ENCODE data around the gene SLC15A1. TPM values are rescaled to one million over a fixed set of nuclear protein-coding genes. Genes with fewer than 3 reads are reported as not detected.

Gene SLC15A1
- total RNA-seq, 2 donors from 2014 or later = 7.8 to 12.2 TPM

DNA sequence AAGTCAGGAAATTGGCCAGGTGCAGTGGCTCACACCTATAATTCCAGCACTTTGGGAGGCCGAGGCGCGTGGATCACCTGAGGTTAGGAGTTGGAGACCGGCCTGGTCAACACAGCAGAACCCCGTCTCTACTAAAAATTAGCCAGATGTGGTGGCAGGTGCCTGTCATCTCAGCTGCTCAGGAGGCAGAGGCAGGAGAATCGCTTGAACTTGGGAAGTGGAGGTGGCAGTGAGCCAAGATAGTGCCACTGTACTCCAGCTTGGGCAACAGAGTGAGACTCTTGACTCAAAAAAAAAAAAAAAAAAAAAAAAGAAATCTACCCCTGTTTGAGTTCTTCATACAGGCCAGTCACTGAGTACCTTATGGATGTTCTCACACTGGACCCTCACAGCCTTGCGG is 42.0 kb downstream of the SLC15A1 start:
- Histone ChIP-seq H3K27ac (no peak overlapping the region), H3K4me1 (no peaks in the 10 kb centered on the region), H3K27me3 (no peaks in the 10 kb centered on the region), H3K4me3 (no peak overlapping the region), H3K9me3 (no peaks in the 10 kb centered on the region), H3K36me3 (replicated peaks in 1 of 2; ENCODE audit: insufficient read depth in 1 of 2, low read depth in 2 of 2) (no peaks in the 10 kb centered on the region)
- no peak for DNase-seq
- WGBS, 2 donors = 84 to 86% methylated on average over 7 of the region's 7 CpGs
- TF ChIP-seq, protein P1, sequence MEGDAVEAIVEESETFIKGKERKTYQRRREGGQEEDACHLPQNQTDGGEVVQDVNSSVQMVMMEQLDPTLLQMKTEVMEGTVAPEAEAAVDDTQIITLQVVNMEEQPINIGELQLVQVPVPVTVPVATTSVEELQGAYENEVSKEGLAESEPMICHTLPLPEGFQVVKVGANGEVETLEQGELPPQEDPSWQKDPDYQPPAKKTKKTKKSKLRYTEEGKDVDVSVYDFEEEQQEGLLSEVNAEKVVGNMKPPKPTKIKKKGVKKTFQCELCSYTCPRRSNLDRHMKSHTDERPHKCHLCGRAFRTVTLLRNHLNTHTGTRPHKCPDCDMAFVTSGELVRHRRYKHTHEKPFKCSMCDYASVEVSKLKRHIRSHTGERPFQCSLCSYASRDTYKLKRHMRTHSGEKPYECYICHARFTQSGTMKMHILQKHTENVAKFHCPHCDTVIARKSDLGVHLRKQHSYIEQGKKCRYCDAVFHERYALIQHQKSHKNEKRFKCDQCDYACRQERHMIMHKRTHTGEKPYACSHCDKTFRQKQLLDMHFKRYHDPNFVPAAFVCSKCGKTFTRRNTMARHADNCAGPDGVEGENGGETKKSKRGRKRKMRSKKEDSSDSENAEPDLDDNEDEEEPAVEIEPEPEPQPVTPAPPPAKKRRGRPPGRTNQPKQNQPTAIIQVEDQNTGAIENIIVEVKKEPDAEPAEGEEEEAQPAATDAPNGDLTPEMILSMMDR (IDR thresholded peaks at IDR 0.05) = no peak
- no peak for TF ChIP-seq POLR2A (IDR thresholded peaks at IDR 0.05)
- no peak for ATAC-seq
- intact Hi-C loops (cut with DNase I) = no loop called here

DNA sequence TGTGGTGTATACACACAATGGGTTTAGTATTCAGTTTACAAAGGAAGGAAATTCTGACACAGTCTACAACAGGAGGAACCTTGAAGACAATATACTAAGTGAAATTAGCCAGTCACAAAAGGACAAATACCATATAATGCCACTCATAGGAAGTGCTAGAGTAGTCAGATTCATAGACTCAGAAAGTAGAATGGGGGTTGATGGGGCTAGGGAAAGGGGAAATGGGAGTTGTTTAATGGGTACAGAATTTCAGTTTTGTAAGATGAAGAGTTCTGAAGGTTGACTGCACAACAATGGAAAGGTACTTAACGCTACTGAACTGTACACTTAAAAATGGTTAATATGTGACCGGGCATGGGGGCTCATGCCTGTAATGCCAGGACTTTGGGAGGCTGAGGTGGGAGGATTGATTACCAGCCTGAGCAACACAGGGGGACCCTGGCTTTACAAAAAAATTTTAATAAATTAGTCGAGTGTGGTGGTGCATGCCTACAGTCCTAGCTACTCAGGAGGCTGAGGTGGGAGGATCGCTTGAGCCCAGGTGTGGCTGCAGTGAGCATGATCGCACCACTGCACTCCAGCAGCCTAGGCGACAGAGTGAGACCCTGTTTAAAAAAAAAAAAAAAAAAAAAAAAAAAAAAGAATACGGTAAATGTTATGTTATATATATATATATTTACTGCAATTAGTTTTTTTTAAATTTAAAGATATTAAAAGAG is 45.0 kb downstream of the SLC15A1 start:
- no peaks in the 10 kb centered on the region for H3K4me1 ChIP-seq
- no peaks in the 10 kb centered on the region for H3K9me3 ChIP-seq
- TF ChIP-seq, protein P1 (IDR thresholded peaks at IDR 0.05) = no peak
- no peak for TF ChIP-seq POLR2A (IDR thresholded peaks at IDR 0.05)
- no peaks in the 10 kb centered on the region for H3K36me3 ChIP-seq (replicated peaks in 1 of 2; ENCODE audit: insufficient read depth in 1 of 2, low read depth in 2 of 2)
- no peak overlapping the region for H3K27ac ChIP-seq
- WGBS, 2 donors = 91 to 93% methylated on average over 7 of the region's 7 CpGs
- DNase-seq (no peak), ATAC-seq (no peak)
- no peaks in the 10 kb centered on the region for H3K27me3 ChIP-seq
- intact Hi-C loops (cut with DNase I) = no loop called here
- no peak overlapping the region for H3K4me3 ChIP-seq

DNA sequence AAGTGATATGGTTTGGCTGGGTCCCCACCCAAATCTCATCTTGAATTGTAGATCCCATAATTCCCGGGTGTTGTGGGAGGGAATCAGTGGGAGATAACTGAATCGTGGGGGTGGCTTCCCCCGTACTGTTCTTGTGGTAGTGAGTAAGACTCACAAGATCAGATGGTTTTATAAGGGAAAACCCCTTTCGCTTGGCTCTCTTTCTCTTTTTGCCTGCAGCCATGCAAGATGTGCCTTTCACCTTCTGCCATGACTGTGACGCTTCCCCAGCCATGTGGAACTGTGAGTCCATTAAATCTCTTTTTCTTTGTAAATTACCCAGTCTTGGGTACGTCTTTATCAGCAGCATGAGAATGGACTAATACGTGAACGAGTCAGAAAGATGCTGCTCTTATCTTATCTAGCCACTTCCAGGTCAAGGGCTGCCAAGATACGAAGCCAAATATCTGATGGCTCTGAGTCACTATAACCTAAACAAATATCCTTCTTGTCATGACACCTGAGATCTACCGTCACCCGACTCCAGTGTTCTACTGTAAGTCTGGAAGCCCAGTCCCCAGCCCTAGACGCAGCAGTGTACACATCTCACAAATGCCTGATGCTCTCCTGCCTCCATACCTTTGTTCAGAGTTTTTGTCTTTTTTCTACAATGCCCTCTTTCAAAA is 45.9 kb downstream of the SLC15A1 start:
- Histone ChIP-seq H3K4me3 (no peak overlapping the region), H3K27me3 (no peaks in the 10 kb centered on the region), H3K36me3 (replicated peaks in 1 of 2; ENCODE audit: insufficient read depth in 1 of 2, low read depth in 2 of 2) (no peaks in the 10 kb centered on the region), H3K27ac (no peak overlapping the region), H3K9me3 (no peaks in the 10 kb centered on the region), H3K4me1 (no peaks in the 10 kb centered on the region)
- DNase-seq = no peak
- intact Hi-C loops (cut with DNase I) = no loop called here
- 47 to 56% methylated on average over 12 of the region's 12 CpGs for WGBS, 2 donors
- no peak for TF ChIP-seq POLR2A (IDR thresholded peaks at IDR 0.05)
- TF ChIP-seq, protein P1 (IDR thresholded peaks at IDR 0.05) = no peak
- ATAC-seq = no peak

DNA sequence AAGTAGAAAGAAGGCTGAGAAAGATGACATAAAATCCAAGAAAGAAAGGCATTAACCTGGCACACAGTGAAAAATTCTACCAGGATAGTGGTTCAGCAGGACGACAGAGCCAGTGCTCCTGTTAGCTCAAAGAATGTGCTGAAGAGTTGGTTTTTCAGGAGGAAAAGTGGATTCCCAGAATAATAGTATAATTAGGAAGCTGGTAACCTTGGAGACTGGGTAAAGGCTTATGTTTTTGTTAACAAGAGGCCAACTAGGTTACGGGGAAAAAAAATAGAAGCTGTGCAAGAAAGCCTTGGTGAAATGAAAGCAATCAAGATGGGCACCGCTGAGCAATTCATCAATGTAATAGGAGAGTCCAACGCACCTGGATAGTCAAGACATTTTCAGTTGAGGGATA is 54.7 kb downstream of the SLC15A1 start:
- Histone ChIP-seq H3K4me1 (no peaks in the 10 kb centered on the region), H3K4me3 (no peak overlapping the region), H3K27ac (no peak overlapping the region), H3K27me3 (no peaks in the 10 kb centered on the region), H3K36me3 (replicated peaks in 1 of 2; ENCODE audit: insufficient read depth in 1 of 2, low read depth in 2 of 2) (no peaks in the 10 kb centered on the region), H3K9me3 (no peaks in the 10 kb centered on the region)
- TF ChIP-seq, protein P1 (IDR thresholded peaks at IDR 0.05) = no peak
- no peak for TF ChIP-seq POLR2A (IDR thresholded peaks at IDR 0.05)
- WGBS, 2 donors = 50 to 53% methylated on average over 4 of the region's 4 CpGs
- intact Hi-C loops (cut with DNase I) = no loop called here
- no peak for ATAC-seq
- peak in 1 of 4 donors; percentile 25 for DNase-seq
